GM21723 (cell line): ENCODE results near the gene MAP3K8.
A peak's percentile ranks its signal among the peaks of the same experiment; 100 is the strongest.

Experiments used
- ATAC-seq: cut with Tn5 transposase; IDR thresholded peaks from one replicate; pipeline ENCODE4 v1.9.1; 2021; ENCODE audit warnings: mild to moderate bottlenecking, moderate library complexity; ENCODE audit not compliant: unreplicated experiment

Gene MAP3K8

GRCh38 chr10:30488316-30488715 is 54.3 kb downstream of the MAP3K8 start:
- ATAC-seq: peak; percentile 39

GRCh38 chr10:30489346-30489745 is 55.4 kb downstream of the MAP3K8 start:
- no peak for ATAC-seq

- peak; percentile 50 for ATAC-seq
Observed at GRCh38 chr10:30490289-30491000, 56.5 kb downstream of the MAP3K8 start.

GRCh38 chr10:30491204-30491915 is 57.4 kb downstream of the MAP3K8 start:
- ATAC-seq: no peak

DNA sequence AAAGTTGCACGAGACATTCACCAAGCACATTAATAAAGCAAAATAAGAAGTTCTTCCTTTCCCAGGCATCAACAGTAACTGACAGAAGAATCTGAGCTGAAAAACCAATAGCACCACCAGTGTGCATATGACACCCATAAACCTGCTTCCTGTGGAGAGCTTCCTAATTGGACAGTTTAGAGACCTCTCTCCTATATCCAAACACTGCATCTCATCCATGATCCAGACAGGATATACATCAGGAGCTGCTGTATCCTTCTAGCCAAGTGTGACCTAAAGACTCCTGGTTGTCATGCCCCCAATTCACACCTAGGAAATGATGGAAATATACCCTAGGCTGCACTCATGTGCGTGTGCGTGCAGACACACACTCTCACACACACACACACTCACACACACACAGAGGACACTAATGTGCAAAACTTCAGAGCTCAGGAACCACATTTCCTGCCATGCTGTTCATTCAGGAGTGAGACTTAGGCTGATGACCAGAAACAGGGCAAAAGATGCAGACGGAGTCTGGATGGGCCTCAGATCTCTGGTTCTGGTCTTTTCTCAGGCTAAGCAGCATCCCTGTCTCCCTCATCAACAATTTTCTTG is 58.0 kb downstream of the MAP3K8 start:
- ATAC-seq: no peak

- ATAC-seq: peak; percentile 36
Observed at GRCh38 chr10:30493609-30494530, 59.9 kb downstream of the MAP3K8 start.

GRCh38 chr10:30494558-30494957 is 60.6 kb downstream of the MAP3K8 start:
- ATAC-seq: no peak

DNA sequence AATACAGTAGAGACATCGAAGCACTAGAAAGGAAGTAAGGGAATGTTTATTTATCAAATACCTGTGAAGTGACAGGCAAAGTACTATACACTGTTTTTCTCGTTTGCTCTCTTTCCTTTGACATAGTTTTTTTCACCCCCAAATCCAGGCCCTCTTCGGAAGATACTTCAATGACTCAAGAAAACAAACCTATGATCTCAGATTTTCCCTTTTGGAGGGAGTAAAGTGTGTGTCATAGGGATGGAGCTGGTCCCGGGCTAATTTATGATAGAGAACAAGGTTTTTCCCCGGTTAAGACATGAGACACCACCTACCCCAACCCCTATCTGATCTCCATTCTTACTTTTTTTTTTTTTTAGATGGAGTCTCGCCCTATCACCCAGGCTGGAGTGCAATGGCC is 61.7 kb downstream of the MAP3K8 start:
- ATAC-seq: no peak

GRCh38 chr10:30499816-30500215 is 65.8 kb downstream of the MAP3K8 start:
- no peak for ATAC-seq

- no peak for ATAC-seq
Observed at GRCh38 chr10:30500534-30500933, 66.5 kb downstream of the MAP3K8 start.

DNA sequence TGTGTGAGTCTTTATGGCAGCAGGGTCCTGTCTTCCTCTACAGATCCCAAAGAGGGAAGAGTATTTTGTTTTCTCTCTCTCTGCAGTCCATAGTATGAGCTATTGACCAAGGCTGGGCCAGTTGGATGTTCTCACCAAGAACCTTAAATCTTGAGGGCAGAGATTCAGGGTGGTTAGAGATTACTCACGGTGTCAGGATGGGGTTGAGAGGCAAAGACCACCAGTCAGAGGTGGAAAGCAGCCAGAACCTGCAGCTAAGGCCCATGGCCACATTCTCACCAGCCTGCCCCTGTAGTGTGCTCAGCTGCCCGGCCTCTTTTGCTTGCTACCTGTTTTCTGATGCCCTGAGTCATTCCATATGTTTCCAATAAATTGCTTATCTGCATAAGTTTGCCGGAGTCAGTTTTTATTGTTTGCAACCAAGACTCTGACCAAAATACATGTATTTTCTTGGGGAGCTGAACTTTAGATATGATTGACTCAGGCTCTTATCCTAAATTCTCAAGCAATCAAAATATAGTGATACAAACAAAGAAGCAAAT is 67.0 kb downstream of the MAP3K8 start:
- no peak for ATAC-seq

- peak; percentile 65 for ATAC-seq
Observed at GRCh38 chr10:30502266-30503060, 68.5 kb downstream of the MAP3K8 start.

DNA sequence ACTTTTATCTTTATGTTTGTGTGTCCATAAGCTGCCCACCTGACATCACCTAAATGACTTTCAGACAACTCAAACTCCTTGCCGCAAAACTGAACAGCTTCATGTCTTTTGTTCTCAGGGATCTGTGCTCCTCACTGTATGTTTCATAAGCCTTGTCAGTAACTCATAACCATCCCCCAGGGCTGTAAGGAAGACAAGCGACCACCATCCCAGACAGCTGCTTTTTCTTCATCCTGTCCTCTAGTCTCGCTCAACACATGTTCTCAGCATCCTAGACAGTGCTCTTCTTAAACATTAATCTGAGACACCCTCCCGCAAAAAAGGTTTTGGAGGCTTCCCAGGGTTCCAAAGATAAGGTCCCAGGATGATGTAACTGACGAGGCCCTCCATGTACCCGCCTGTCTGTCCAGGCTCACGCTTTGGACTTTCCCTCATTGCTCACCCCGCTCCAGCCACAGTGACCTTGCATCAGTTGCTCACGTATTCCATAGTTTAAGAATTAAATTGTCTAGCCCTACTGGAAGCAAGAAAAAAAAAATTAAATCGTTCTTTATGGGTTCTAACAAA is 69.8 kb downstream of the MAP3K8 start:
- ATAC-seq: no peak

- ATAC-seq: peak; percentile 39
Observed at GRCh38 chr10:30505543-30506298, 71.7 kb downstream of the MAP3K8 start.

- no peak for ATAC-seq
Observed at GRCh38 chr10:30509508-30509907, 75.5 kb downstream of the MAP3K8 start.

DNA sequence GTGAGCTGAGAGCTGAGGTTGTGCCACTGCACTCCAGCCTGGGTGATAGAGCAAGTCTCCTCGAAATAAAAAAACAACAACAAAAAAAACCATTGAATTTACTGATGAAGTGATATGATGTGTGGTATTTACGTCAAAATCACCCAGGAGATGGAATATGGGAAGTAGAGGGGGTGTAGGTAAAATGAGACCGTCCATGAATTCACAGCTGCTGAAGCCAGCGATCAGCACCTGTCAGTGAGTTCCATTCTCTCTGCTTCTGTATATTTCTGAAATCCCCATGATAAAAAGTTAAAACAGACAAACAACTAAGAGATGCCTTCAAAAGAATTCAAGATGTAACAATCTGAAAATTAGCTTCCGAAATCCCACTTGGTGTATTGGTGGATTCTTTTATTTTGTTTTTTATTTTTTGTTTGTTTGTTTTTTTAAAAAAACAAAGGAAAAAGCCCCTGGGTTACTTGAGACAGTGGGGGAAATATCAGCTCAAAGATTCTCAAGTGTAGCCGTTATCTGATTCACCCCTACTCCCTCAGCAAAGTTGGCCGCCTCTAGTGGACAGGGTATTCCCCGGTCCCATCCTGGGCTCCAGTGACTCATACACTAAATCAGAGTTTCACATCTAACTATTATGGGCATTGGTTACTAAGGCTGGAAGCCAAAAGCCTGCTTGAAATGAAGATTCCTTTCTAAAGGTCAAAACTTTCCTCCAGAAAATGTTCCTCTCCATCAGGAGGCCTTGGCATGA is 76.4 kb downstream of the MAP3K8 start:
- ATAC-seq: peak; percentile 90

- ATAC-seq: peak; percentile 45
Observed at GRCh38 chr10:30510932-30511700, 77.1 kb downstream of the MAP3K8 start.
